ENCODE results near the gene STX7. TPM values are rescaled to one million over a fixed set of nuclear protein-coding genes. Genes with fewer than 3 reads are reported as not detected.
A peak's percentile ranks its signal among the peaks of the same experiment; 100 is the strongest.

The STX7 gene
- total and polyA plus RNA-seq, 11 donors: 6.7 to 78.8 (median 51.3) TPM

- no peak for ATAC-seq
- peaks cover 0 to 28% (median 7%) of the 10 kb centered on the region in 12 donors for H3K4me1 ChIP-seq
- WGBS, 4 donors: 75 to 88% (median 84%) methylated on average over 1 of the region's 1 CpG
- intact Hi-C loops (cut with DNase I): no loop called here
- H3K27me3 ChIP-seq: no peaks in the 10 kb centered on the region
- H3K9me3 ChIP-seq: no peaks in the 10 kb centered on the region
- TF ChIP-seq POLR2A (IDR thresholded peaks at IDR 0.05): no peak
- TF ChIP-seq, protein P1, sequence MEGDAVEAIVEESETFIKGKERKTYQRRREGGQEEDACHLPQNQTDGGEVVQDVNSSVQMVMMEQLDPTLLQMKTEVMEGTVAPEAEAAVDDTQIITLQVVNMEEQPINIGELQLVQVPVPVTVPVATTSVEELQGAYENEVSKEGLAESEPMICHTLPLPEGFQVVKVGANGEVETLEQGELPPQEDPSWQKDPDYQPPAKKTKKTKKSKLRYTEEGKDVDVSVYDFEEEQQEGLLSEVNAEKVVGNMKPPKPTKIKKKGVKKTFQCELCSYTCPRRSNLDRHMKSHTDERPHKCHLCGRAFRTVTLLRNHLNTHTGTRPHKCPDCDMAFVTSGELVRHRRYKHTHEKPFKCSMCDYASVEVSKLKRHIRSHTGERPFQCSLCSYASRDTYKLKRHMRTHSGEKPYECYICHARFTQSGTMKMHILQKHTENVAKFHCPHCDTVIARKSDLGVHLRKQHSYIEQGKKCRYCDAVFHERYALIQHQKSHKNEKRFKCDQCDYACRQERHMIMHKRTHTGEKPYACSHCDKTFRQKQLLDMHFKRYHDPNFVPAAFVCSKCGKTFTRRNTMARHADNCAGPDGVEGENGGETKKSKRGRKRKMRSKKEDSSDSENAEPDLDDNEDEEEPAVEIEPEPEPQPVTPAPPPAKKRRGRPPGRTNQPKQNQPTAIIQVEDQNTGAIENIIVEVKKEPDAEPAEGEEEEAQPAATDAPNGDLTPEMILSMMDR (IDR thresholded peaks at IDR 0.05): no peak
- no peak overlapping the region for H3K27ac ChIP-seq
- H3K36me3 ChIP-seq: peaks cover 0 to 45% (median 19%) of the 10 kb centered on the region in 9 donors
- DNase-seq: no peak
- no peak overlapping the region for H3K4me3 ChIP-seq
These were observed 37.0 kb downstream of the STX7 start for GRCh38 chr6:132475925-132476324.

DNA sequence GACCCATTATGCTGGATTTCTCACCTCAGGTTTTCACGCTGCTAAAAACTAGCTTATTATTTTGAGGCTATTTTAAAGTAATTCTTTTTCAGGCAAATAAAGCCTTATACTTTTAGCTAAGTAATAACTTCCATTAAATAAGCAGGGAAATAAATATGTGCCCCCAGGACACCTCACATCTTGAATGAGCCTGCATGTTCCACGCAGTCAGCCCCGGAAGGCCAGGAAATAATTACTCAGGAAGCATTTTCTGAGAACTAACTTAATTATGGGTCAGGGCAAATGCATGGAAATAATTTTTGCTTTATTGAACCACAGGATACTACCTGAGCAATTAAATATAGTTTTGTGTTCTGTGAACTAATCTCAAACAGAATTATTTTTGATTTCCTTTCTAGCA is 41.1 kb downstream of the STX7 start:
- ATAC-seq: no peak
- no peaks in the 10 kb centered on the region for H3K9me3 ChIP-seq
- TF ChIP-seq, protein P1 (IDR thresholded peaks at IDR 0.05): no peak
- TF ChIP-seq POLR2A (IDR thresholded peaks at IDR 0.05): no peak

DNA sequence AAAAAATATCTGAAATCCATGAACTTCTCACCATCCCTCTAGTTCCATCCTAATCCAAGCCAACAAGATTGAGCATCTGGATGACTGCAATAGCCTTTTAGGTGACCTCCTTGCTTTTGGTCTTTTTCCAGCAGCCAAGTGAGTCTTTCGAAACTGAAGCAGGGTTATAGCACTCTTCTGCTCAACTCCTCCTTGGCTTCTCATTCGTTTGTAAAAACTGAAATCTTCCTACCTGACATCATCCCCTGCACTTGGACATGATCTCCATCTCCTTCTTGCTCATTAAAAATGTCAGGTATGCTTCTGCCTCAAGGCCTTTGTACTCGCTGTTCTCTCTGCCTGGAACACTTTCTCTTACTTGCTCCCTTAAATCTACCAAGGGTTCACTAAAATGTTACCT is 46.0 kb downstream of the STX7 start:
- Histone ChIP-seq H3K4me1 (peaks cover 0 to 19% (median 2%) of the 10 kb centered on the region in 12 donors), H3K27ac (no peak overlapping the region), H3K9me3 (no peaks in the 10 kb centered on the region), H3K36me3 (peaks cover 0 to 100% (median 89%) of the 10 kb centered on the region in 9 donors), H3K4me3 (no peak overlapping the region), H3K27me3 (no peaks in the 10 kb centered on the region)
- peak in 1 of 4 donors; percentile 45 for ATAC-seq
- 71 to 89% (median 83%) methylated on average over 3 of the region's 3 CpGs for WGBS, 4 donors
- intact Hi-C loops (cut with DNase I): no loop called here
- no peak for TF ChIP-seq POLR2A (IDR thresholded peaks at IDR 0.05)
- TF ChIP-seq, protein P1 (IDR thresholded peaks at IDR 0.05): no peak
- DNase-seq: no peak

More for the DNA sequence above, 41.1 kb downstream of the STX7 start:
- Histone ChIP-seq H3K4me3 (no peak overlapping the region), H3K4me1 (peaks cover 0 to 15% (median 2%) of the 10 kb centered on the region in 12 donors), H3K27ac (no peak overlapping the region), H3K27me3 (no peaks in the 10 kb centered on the region), H3K36me3 (peaks cover 0 to 84% (median 57%) of the 10 kb centered on the region in 9 donors)
- WGBS, 4 donors: 82 to 96% (median 89%) methylated on average over 3 of the region's 3 CpGs
- intact Hi-C loops (cut with DNase I): no loop called here
- DNase-seq: no peak

DNA sequence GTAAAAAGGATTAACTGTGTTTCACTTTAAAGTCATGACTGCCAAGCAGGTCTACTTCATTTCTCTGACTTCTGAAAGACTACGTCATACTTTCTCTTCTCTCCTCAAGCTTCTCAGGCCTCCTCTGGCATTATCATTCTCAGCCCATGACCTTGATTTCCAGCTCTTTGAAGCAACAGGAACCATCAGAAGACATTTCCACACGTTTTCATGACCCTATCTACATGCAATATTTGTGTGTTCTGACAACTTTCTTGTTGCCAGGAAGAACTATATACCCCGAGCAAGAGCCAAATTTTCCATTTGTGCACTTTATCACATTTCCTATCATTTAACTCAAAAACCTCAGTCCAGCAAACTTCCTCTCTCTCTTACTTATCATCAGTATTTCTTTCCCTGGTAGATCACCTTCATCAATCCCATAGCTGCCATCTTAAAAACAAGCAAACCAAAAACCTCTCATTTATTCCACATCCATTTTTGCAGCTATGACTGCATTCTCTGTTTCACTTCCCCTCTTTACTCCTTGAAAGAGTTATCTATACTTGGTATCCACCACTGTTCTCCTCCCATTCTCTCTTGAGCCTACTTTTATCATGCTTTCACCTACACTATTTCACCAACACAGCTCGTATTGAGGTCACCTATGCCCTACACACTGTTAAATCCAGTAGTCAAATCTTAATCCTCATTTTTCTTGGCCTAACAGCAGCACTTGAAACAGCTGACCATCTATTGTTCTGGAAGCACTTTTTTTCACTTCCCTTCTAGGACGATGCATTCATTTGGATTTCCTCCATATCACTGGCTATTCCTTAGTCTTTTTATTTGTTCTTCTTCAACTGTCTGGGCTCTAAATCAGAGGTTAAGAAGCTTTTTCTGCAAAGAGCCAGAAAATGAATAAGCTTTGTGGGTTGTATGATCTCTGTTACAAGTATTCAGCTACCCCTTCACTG is 47.1 kb downstream of the STX7 start:
- Histone ChIP-seq H3K4me1 (peaks cover 0 to 19% (median 2%) of the 10 kb centered on the region in 12 donors), H3K4me3 (no peak overlapping the region), H3K27me3 (no peaks in the 10 kb centered on the region), H3K9me3 (no peaks in the 10 kb centered on the region), H3K27ac (peak overlapping the region in 1 of 12 donors; percentile 7), H3K36me3 (peaks cover 0 to 100% (median 89%) of the 10 kb centered on the region in 9 donors)
- WGBS, 4 donors: 65 to 73% (median 69%) methylated on average over 5 of the region's 5 CpGs
- intact Hi-C loops (cut with DNase I): no loop called here
- no peak for ATAC-seq
- TF ChIP-seq POLR2A (IDR thresholded peaks at IDR 0.05): no peak
- TF ChIP-seq, protein P1 (IDR thresholded peaks at IDR 0.05): no peak
- no peak for DNase-seq
